Thymus (tissue), 11 donors: ENCODE results near the gene PIK3IP1. TPM values are rescaled to one million over a fixed set of nuclear protein-coding genes. Genes with fewer than 3 reads are reported as not detected.
"Not testable (repeated sequence)": the region's sequence is repeated elsewhere in the genome, so short reads cannot be mapped to it uniquely, and the experiment has no call there.

ENCODE experiments used
- DNase-seq, 9 donors: peaks; one replicate each; pipeline ENCODE4 v3.0.0-alpha.2; 2013; ENCODE audit warnings: low spot score in 9 of 9, low read depth in 6 of 9, missing footprints in 1 of 9
- H3K27ac ChIP-seq, 2 donors: one replicate each; pipeline ENCODE4 v1.5.1; 2013; ENCODE audit warnings: control low read depth in 1 of 2, low read depth in 1 of 2, low read length in 1 of 2, mild to moderate bottlenecking in 1 of 2, moderate library complexity in 1 of 2
- H3K27me3 ChIP-seq, 2 donors: one replicate each; pipeline ENCODE4 v1.5.1; 2013; ENCODE audit warnings: low read length in 1 of 2; ENCODE audit not compliant: control insufficient read depth in 2 of 2, insufficient read depth in 1 of 2
- H3K36me3 ChIP-seq, 2 donors: one replicate each; pipeline ENCODE4 v1.5.1; 2013; ENCODE audit warnings: low read length in 1 of 2, mild to moderate bottlenecking in 1 of 2, moderate library complexity in 1 of 2; ENCODE audit not compliant: control insufficient read depth in 2 of 2, insufficient read depth in 2 of 2
- H3K4me1 ChIP-seq, 2 donors: one replicate each; pipeline ENCODE4 v1.5.1; 2013; ENCODE audit warnings: low read length in 2 of 2; ENCODE audit not compliant: control insufficient read depth in 2 of 2, insufficient read depth in 2 of 2
- H3K4me3 ChIP-seq, 2 donors: one replicate each; pipeline ENCODE4 v1.5.1; 2013; ENCODE audit warnings: low read length in 2 of 2, control low read depth in 1 of 2, mild to moderate bottlenecking in 1 of 2
- H3K9me3 ChIP-seq, 2 donors: one replicate each; pipeline ENCODE4 v1.5.1; 2013; ENCODE audit warnings: low read length in 1 of 2, mild to moderate bottlenecking in 1 of 2; ENCODE audit not compliant: control insufficient read depth in 2 of 2, insufficient read depth in 1 of 2
- WGBS: extraction: QIAGEN DNeasy Blood & Tissue Kit; methylation state at CpG from one replicate; pipeline ENCODE4 v1.1.7; 2013; 5-methylcytosine and 5-hydroxymethylcytosine counted together
- polyA plus RNA-seq: library from polyadenylated mRNA; stranded (reverse); fragments of 200-250 nt; gene quantifications from one replicate; pipeline ENCODE4 v1.2.3, GENCODE V29; 2013
- total RNA-seq: library from RNA; stranded (reverse); fragments of 120-200 nt; gene quantifications from one replicate; pipeline ENCODE4 v1.2.4, GENCODE V29; 2013
- donor health status: healthy.

The PIK3IP1 gene
- total and polyA plus RNA-seq, 2 donors = 64.4 to 182 TPM

DNA sequence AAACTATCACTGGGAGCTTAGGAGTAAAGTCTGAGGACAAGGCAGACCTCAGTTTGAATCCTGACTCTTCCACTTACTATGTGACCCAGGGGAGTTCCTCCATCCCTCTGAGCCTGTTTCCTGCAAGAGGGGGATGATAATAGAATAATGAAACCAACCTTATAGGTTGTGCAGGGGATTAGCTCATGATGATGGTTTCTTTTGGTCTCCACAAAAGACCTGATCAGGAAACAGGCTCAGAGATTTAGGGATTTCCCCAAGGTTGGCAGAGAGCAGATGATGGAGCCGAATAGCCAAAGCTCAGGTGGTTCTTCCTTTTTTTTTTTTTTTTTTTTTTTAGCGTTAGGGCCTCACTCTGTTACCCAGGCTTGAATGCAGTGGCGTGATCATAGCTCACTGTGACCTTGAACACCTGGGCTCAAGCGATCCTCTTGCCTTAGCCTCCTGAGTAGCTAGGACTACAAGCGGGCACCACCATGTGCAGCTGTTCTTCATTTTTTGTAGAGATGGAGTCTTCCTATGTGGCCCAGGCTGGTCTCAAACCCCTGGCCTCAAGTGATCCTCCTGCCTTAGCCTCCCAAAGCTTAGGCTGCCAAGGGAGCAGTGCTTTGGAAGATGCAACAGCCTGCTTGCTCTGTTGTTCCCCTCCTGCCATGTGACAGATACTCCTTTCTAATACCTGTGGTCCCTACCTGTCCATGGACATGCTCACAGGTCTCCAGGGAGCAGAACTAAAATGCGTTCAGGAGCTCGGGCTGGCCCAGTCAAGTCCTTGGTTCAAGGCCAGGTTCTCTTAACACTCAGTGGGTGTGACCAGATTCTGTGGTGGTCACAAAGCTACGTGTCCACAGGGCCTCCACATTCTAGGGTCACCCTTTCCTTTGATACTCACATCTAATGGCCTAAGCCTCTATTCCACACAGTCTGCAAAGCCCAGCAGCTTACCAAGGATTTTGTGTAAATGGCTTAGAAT lies 31.6 kb upstream of the PIK3IP1 start:
- H3K4me1 ChIP-seq = no peaks in the 10 kb centered on the region
- H3K27me3 ChIP-seq = no peaks in the 10 kb centered on the region
- no peak overlapping the region for H3K4me3 ChIP-seq
- DNase-seq = no peak
- H3K9me3 ChIP-seq = no peaks in the 10 kb centered on the region
- H3K27ac ChIP-seq = no peak overlapping the region
- H3K36me3 ChIP-seq = peaks cover 50 to 62% of the 10 kb centered on the region in 2 donors
- WGBS = 96% methylated on average over 8 of the region's 8 CpGs

DNA sequence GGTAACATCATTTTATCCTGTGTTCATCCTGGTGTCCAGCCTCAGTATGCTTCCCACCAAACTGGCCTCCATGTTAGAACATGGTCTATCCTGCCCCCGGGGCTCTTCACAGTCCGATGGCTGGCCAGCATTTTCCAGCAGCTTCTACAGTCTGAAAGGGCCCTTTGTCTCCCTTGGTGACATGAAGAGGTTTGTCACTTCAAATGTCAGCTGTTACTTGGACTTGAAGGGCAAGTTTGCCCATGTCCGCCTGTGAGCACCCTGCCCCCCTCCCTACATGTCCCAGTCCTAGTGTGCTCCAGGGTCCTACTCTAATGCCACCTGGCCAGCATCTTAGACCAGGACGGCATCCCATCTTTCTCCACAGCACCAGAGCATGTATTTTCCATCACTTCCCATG lies 29.1 kb upstream of the PIK3IP1 start:
- 98% methylated on average over 4 of the region's 4 CpGs for WGBS
- no peak for DNase-seq
- no peaks in the 10 kb centered on the region for H3K4me1 ChIP-seq
- peaks cover 25 to 38% of the 10 kb centered on the region in 2 donors for H3K36me3 ChIP-seq
- no peak overlapping the region for H3K4me3 ChIP-seq
- H3K9me3 ChIP-seq = no peaks in the 10 kb centered on the region
- H3K27ac ChIP-seq = no peak overlapping the region
- H3K27me3 ChIP-seq = no peaks in the 10 kb centered on the region

DNA sequence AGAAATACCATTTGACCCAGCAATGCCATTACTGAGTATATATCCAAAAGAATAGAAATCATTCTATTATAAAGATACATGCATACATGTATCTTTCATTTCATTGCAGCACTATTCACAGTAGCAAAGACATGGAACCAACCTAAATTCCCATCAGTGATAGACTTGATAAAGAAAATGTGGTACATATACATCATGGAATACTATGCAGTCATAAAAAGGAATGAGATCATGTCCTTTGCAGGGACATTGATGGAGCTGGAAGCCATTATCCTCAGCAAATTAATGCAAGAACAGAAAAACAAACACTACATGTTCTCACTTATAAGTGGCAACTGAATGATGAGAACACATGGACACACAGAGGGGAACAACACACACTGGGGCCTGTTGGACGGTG lies 21.9 kb upstream of the PIK3IP1 start:
- WGBS = 100% methylated on average over 1 of the region's 1 CpG

DNA sequence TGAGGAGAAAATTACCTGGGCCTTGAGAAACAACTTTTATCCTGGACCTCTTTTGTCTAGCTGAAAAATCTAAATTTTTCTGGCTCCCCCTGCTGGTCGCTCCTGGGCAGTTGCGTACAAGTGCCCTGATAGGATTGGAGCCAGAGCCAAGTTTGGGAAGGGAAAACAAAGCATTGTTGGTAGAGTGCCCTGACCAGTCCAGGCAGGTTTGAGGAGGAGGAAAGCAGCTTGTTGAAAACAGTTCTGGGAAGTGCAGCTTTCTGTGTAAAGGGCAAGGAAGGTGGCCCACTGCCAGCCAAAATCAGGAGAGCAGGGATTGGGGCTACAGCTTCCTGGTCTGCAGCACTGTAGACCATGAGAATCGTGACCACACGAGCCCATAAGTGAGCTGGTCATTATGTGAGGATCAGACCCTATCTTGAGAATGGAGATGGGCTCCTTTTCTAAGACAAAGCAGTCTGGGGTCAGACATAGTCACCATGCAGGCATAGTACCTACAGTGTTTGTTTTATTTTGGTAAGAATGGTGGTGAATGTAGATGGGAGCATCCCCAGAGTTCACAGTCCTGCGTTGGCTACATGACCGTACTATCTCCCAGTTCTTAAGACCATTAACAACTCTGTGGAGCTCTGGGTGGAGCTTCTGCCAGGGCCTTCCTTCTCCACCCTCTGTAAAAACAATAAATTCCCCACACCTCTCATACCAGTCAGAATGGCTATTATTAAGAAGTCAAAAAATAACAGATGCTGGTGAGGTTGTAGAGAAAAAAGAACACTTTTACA lies 21.3 kb upstream of the PIK3IP1 start:
- DNase-seq = peak in 5 of 9 donors; percentile 42 to 74 (median 56)
- WGBS = 53% methylated on average over 6 of the region's 6 CpGs
- Histone ChIP-seq H3K4me3 (no peak overlapping the region), H3K9me3 (peaks cover 0 to 8% of the 10 kb centered on the region in 2 donors), H3K4me1 (no peaks in the 10 kb centered on the region), H3K27me3 (no peaks in the 10 kb centered on the region), H3K36me3 (no peaks in the 10 kb centered on the region), H3K27ac (peak overlapping the region; percentile 46 to 50)

More for the DNA sequence above, 21.9 kb upstream of the PIK3IP1 start:
- not testable (repeated sequence) for H3K4me3 ChIP-seq, DNase-seq, H3K27me3 ChIP-seq, H3K9me3 ChIP-seq, H3K4me1 ChIP-seq, H3K36me3 ChIP-seq
- H3K27ac ChIP-seq = peak overlapping the region in 1 of 2 donors; percentile 4

DNA sequence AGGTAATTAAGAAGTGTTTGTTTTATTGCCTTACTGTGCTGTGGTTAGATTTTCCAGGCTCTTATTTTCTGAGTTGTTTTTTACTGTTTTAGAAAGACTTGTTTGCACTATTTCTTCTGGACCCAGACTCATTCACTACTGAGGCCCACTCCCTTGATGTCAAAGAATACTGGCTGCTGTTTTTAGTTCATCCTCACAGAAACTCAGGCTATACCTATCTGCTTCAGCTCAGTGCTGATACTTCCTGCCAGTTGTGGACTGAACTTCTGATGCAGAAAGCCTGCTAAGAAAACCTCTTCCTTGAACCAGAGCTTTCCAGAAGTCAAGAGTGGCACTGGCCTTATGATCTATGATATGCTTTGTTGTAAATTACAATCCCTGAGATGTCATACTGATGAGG lies 15.9 kb upstream of the PIK3IP1 start:
- Histone ChIP-seq H3K4me1 (no peaks in the 10 kb centered on the region), H3K27ac (no peak overlapping the region), H3K36me3 (no peaks in the 10 kb centered on the region), H3K27me3 (no peaks in the 10 kb centered on the region), H3K4me3 (no peak overlapping the region), H3K9me3 (no peaks in the 10 kb centered on the region)
- DNase-seq = no peak

DNA sequence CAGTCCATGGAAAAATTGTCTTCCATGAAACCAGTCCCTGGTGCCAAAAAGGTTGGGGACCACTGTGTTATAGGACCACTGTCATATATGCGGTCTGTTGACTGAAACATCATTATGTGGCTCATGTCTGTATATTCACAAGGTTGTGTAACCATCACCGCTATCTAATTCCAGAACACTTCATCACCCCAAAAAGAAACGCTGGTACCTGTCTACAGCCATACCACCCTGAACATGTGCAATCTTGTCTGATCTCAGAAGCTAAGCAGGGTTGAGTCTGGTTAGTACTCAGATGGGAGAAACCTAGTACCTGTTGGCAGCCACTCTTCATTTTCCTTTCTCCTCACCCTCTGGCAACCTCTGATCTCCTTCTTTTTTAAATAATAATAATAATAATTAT lies 12.9 kb upstream of the PIK3IP1 start:
- Histone ChIP-seq H3K27me3 (no peaks in the 10 kb centered on the region), H3K36me3 (no peaks in the 10 kb centered on the region), H3K4me3 (no peak overlapping the region), H3K9me3 (no peaks in the 10 kb centered on the region), H3K4me1 (no peaks in the 10 kb centered on the region), H3K27ac (no peak overlapping the region)
- DNase-seq = no peak
- 94% methylated on average over 3 of the region's 3 CpGs for WGBS

DNA sequence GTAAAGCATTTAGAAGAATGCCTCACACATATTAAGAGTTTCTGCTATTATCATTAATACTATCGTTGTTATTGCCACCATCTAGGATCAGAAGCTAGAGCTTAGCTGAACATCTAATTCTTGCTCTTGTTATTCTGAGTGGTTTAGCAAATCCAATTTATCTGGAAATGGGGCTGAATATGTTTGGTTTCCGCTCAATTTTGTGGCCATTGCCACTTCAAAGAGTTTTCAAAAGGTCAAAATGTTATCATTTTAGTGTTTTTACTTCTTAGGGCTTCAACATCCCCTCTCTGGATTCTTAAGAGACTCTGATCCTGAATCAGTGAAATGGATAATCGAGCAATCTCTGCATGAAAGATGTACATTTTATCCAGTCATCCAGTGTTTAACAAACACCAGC lies 10.2 kb upstream of the PIK3IP1 start:
- Histone ChIP-seq H3K27me3 (no peaks in the 10 kb centered on the region), H3K4me3 (no peak overlapping the region), H3K4me1 (no peaks in the 10 kb centered on the region), H3K27ac (no peak overlapping the region), H3K9me3 (no peaks in the 10 kb centered on the region), H3K36me3 (no peaks in the 10 kb centered on the region)
- WGBS = 85% methylated on average over 3 of the region's 3 CpGs
- DNase-seq = no peak

DNA sequence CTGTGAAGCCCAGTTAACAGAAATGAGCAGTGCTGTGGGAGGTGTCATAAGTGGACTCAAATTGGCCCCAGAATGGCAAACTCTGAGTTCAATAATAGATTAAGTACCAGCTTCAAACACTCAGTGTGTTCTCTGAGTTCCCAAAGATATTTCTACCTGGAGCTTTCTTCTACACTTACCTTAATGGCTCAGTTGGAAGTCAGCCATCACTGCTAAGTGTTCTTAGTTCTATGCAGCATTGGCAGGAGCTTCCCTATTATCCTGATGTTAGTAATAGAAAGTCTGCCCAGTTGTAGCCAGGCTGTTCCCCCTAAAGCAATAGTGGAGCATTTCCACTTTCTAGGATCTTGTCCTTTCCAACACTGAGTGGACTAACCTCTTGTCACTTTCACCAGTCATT lies 9.7 kb upstream of the PIK3IP1 start:
- H3K4me3 ChIP-seq = no peak overlapping the region
- DNase-seq = no peak

DNA sequence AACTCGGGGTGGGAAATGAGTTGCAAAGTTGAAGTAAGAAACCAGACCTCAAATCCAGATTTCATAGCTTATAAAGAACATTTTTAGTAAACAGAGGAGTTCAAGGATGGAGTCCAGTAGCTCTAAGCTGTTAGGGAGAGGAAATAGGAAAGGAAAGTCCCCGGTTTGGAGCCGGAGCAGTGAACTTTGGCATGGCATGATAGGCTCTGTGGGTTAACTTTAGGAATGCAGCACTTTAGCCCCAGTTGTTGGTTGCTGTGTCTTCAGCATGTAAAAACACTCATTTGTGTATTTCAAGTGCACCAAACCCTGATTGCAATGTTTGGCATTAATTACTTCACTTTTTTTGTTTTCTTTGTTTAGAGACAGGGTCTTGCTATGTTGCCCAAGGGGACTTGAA lies 8.6 kb upstream of the PIK3IP1 start:
- 96% methylated on average over 3 of the region's 3 CpGs for WGBS
- no peak overlapping the region for H3K4me3 ChIP-seq
- H3K9me3 ChIP-seq = no peaks in the 10 kb centered on the region
- no peaks in the 10 kb centered on the region for H3K27me3 ChIP-seq
- no peaks in the 10 kb centered on the region for H3K4me1 ChIP-seq
- H3K27ac ChIP-seq = no peak overlapping the region
- DNase-seq = no peak
- no peaks in the 10 kb centered on the region for H3K36me3 ChIP-seq

More for the DNA sequence above, 9.7 kb upstream of the PIK3IP1 start:
- H3K27ac ChIP-seq = no peak overlapping the region
- H3K27me3 ChIP-seq = no peaks in the 10 kb centered on the region
- no peaks in the 10 kb centered on the region for H3K4me1 ChIP-seq
- H3K36me3 ChIP-seq = no peaks in the 10 kb centered on the region
- H3K9me3 ChIP-seq = no peaks in the 10 kb centered on the region
